Measurements from ENCODE around the gene IGBP1.
"Not testable (repeated sequence)": the region's sequence is repeated elsewhere in the genome, so short reads cannot be mapped to it uniquely, and the experiment has no call there.

GRCh38 chrX:70123014-70123413 is 10.2 kb upstream of the IGBP1 start:
- TF ChIP-seq, protein P1, sequence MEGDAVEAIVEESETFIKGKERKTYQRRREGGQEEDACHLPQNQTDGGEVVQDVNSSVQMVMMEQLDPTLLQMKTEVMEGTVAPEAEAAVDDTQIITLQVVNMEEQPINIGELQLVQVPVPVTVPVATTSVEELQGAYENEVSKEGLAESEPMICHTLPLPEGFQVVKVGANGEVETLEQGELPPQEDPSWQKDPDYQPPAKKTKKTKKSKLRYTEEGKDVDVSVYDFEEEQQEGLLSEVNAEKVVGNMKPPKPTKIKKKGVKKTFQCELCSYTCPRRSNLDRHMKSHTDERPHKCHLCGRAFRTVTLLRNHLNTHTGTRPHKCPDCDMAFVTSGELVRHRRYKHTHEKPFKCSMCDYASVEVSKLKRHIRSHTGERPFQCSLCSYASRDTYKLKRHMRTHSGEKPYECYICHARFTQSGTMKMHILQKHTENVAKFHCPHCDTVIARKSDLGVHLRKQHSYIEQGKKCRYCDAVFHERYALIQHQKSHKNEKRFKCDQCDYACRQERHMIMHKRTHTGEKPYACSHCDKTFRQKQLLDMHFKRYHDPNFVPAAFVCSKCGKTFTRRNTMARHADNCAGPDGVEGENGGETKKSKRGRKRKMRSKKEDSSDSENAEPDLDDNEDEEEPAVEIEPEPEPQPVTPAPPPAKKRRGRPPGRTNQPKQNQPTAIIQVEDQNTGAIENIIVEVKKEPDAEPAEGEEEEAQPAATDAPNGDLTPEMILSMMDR (conservative IDR thresholded peaks at IDR 0.05): not testable (repeated sequence)
- not testable (repeated sequence) for TF ChIP-seq EZH2 (IDR thresholded peaks at IDR 0.05; ENCODE audit: low read depth)

Data from PC-9 (cell line).